Measurements from ENCODE around the gene CFAP69. TPM values are rescaled to one million over a fixed set of nuclear protein-coding genes. Genes with fewer than 3 reads are reported as not detected.

CFAP69 gene
- total and polyA plus RNA-seq, 4 donors = 1.8 to 60.0 (median 9.0) TPM

DNA sequence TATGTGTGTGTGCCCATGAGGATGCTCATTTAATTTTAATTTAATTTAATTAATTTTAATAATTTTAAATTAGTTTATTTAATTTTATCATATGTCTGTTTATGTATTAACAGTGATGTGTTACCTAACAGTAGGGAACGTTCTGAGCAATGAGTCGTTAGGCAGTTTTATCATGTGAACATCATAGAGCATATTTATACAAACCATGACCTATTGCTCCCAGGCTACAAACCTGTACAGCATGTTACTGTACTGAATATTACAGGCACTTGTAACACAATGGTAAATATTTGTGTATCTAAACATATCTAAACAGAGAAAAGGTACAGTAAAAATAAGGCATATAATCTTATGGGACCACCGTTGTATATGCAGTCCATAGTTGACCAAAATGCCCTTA, 13.7 kb upstream of the CFAP69 start:
- no peaks in the 10 kb centered on the region for H3K9me3 ChIP-seq (ENCODE audit: control insufficient read depth in 4 of 4, insufficient read depth in 3 of 4, low read length in 3 of 4)
- no peak for ATAC-seq (ENCODE audit: insufficient read depth, low FRiP score)
- WGBS, 2 donors = 76 to 87% methylated on average over 3 of the region's 3 CpGs
- no peak overlapping the region for H3K27ac ChIP-seq (ENCODE audit: low read depth in 1 of 2, low read length in 1 of 2)
- TF ChIP-seq CTCF (IDR thresholded peaks at IDR 0.05; ENCODE audit: control extremely low read depth, extremely low read depth) = no peak
- no peaks in the 10 kb centered on the region for H3K4me1 ChIP-seq (ENCODE audit: control insufficient read depth in 5 of 5, insufficient read depth in 5 of 5, low read length in 5 of 5)
- H3K9ac ChIP-seq (ENCODE audit: insufficient read depth in 1 of 2, low read length in 2 of 2) = no peak overlapping the region
- H3K36me3 ChIP-seq (ENCODE audit: control insufficient read depth in 4 of 4, insufficient read depth in 4 of 4, low read length in 4 of 4) = peaks cover 0 to 6% (median 1%) of the 10 kb centered on the region in 4 donors
- no peak overlapping the region for H3K4me3 ChIP-seq
- H3K27me3 ChIP-seq (ENCODE audit: control insufficient read depth in 3 of 3, insufficient read depth in 3 of 3, low read length in 2 of 3) = no peaks in the 10 kb centered on the region
- no peak for DNase-seq

- no peaks in the 10 kb centered on the region for H3K9me3 ChIP-seq (ENCODE audit: control insufficient read depth in 4 of 4, insufficient read depth in 3 of 4, low read length in 3 of 4)
- WGBS, 2 donors = 48 to 64% methylated on average over 5 of the region's 5 CpGs
- no peak overlapping the region for H3K9ac ChIP-seq (ENCODE audit: insufficient read depth in 1 of 2, low read length in 2 of 2)
- peaks cover 0 to 6% (median 0%) of the 10 kb centered on the region in 4 donors for H3K36me3 ChIP-seq (ENCODE audit: control insufficient read depth in 4 of 4, insufficient read depth in 4 of 4, low read length in 4 of 4)
- TF ChIP-seq CTCF (IDR thresholded peaks at IDR 0.05; ENCODE audit: control extremely low read depth, extremely low read depth) = no peak
- no peaks in the 10 kb centered on the region for H3K27me3 ChIP-seq (ENCODE audit: control insufficient read depth in 3 of 3, insufficient read depth in 3 of 3, low read length in 2 of 3)
- DNase-seq = no peak
- ATAC-seq (ENCODE audit: insufficient read depth, low FRiP score) = no peak
- H3K4me3 ChIP-seq = no peak overlapping the region
- H3K27ac ChIP-seq (ENCODE audit: low read depth in 1 of 2, low read length in 1 of 2) = no peak overlapping the region
- no peaks in the 10 kb centered on the region for H3K4me1 ChIP-seq (ENCODE audit: control insufficient read depth in 5 of 5, insufficient read depth in 5 of 5, low read length in 5 of 5)
These were observed 12.5 kb upstream of the CFAP69 start for GRCh38 chr7:90232430-90232829.

- H3K27me3 ChIP-seq (ENCODE audit: control insufficient read depth in 3 of 3, insufficient read depth in 3 of 3, low read length in 2 of 3) = no peaks in the 10 kb centered on the region
- no peak overlapping the region for H3K9ac ChIP-seq (ENCODE audit: insufficient read depth in 1 of 2, low read length in 2 of 2)
- H3K4me1 ChIP-seq (ENCODE audit: control insufficient read depth in 5 of 5, insufficient read depth in 5 of 5, low read length in 5 of 5) = no peaks in the 10 kb centered on the region
- WGBS, 2 donors = 94 to 96% methylated on average over 6 of the region's 6 CpGs
- no peaks in the 10 kb centered on the region for H3K9me3 ChIP-seq (ENCODE audit: control insufficient read depth in 4 of 4, insufficient read depth in 3 of 4, low read length in 3 of 4)
- H3K36me3 ChIP-seq (ENCODE audit: control insufficient read depth in 4 of 4, insufficient read depth in 4 of 4, low read length in 4 of 4) = peaks cover 0 to 6% (median 0%) of the 10 kb centered on the region in 4 donors
- ATAC-seq (ENCODE audit: insufficient read depth, low FRiP score) (no peak), DNase-seq (no peak)
- H3K27ac ChIP-seq (ENCODE audit: low read depth in 1 of 2, low read length in 1 of 2) = no peak overlapping the region
- no peak for TF ChIP-seq CTCF (IDR thresholded peaks at IDR 0.05; ENCODE audit: control extremely low read depth, extremely low read depth)
- no peak overlapping the region for H3K4me3 ChIP-seq
These were observed 11.4 kb upstream of the CFAP69 start for GRCh38 chr7:90233569-90233968.

- WGBS, 2 donors = 94 to 96% methylated on average over 1 of the region's 1 CpG
- ATAC-seq (ENCODE audit: insufficient read depth, low FRiP score) = no peak
These were observed 8.2 kb upstream of the CFAP69 start for GRCh38 chr7:90236721-90237289.

More at GRCh38 chr7:90236721-90237289, 8.2 kb upstream of the CFAP69 start:
- Histone ChIP-seq H3K9me3 (ENCODE audit: control insufficient read depth in 4 of 4, insufficient read depth in 3 of 4, low read length in 3 of 4) (no peaks in the 10 kb centered on the region), H3K9ac (ENCODE audit: insufficient read depth in 1 of 2, low read length in 2 of 2) (no peak overlapping the region), H3K27me3 (ENCODE audit: control insufficient read depth in 3 of 3, insufficient read depth in 3 of 3, low read length in 2 of 3) (no peaks in the 10 kb centered on the region), H3K27ac (ENCODE audit: low read depth in 1 of 2, low read length in 1 of 2) (no peak overlapping the region), H3K36me3 (ENCODE audit: control insufficient read depth in 4 of 4, insufficient read depth in 4 of 4, low read length in 4 of 4) (peaks cover 0 to 3% (median 0%) of the 10 kb centered on the region in 4 donors), H3K4me1 (ENCODE audit: control insufficient read depth in 5 of 5, insufficient read depth in 5 of 5, low read length in 5 of 5) (no peaks in the 10 kb centered on the region), H3K4me3 (no peak overlapping the region)
- TF ChIP-seq CTCF (IDR thresholded peaks at IDR 0.05; ENCODE audit: control extremely low read depth, extremely low read depth) = no peak
- DNase-seq = no peak

Data from lung (tissue), 12 donors.